ENCODE results near the gene TBC1D24.
"Not testable (repeated sequence)": the region's sequence is repeated elsewhere in the genome, so short reads cannot be mapped to it uniquely, and the experiment has no call there.

The TBC1D24 gene

GRCh38 chr16:2469399-2470233, 5.3 kb upstream of the TBC1D24 start:
- DNase-seq, result no peak

GRCh38 chr16:2470234-2470601, 4.7 kb upstream of the TBC1D24 start:
- no peak for DNase-seq

- no peak for DNase-seq
These were observed 4.3 kb upstream of the TBC1D24 start for GRCh38 chr16:2470603-2471015.

- DNase-seq, result no peak
These were observed 3.8 kb upstream of the TBC1D24 start, which contains the start of gene NTN3 for GRCh38 chr16:2471016-2471652. TSS of gene NTN3 (plus strand) at chr16:2471297. CDS start at chr16:2471702, 405 bp downstream.

- DNase-seq, result no peak
These were observed 3.1 kb upstream of the TBC1D24 start for GRCh38 chr16:2471653-2472487.

- DNase-seq, result no peak
These were observed 2.5 kb upstream of the TBC1D24 start for GRCh38 chr16:2472488-2472864.

- DNase-seq, result no peak
These were observed 2.0 kb upstream of the TBC1D24 start for GRCh38 chr16:2472885-2473445.

- DNase-seq, result no peak
These were observed 1.4 kb upstream of the TBC1D24 start for GRCh38 chr16:2473446-2473926.

GRCh38 chr16:2473999-2474876, 689 bp upstream of the TBC1D24 start:
- DNase-seq, result peak; percentile 54

GRCh38 chr16:2475413-2476344, 752 bp downstream of the TBC1D24 start:
- DNase-seq, result peak; percentile 30

- DNase-seq, result no peak
These were observed 1.4 kb downstream of the TBC1D24 start for GRCh38 chr16:2476345-2476720.

GRCh38 chr16:2476741-2477140, 1.8 kb downstream of the TBC1D24 start:
- no peak for DNase-seq

GRCh38 chr16:2477327-2477726, 2.4 kb downstream of the TBC1D24 start:
- no peak for DNase-seq

- DNase-seq, result no peak
These were observed 3.4 kb downstream of the TBC1D24 start for GRCh38 chr16:2478279-2478678.

- not testable (repeated sequence) for DNase-seq
These were observed 5.1 kb downstream of the TBC1D24 start for GRCh38 chr16:2479996-2480395.

GRCh38 chr16:2480948-2481347, 6.0 kb downstream of the TBC1D24 start:
- no peak for DNase-seq

- DNase-seq, result no peak
These were observed 6.7 kb downstream of the TBC1D24 start for GRCh38 chr16:2481676-2482075.

GRCh38 chr16:2482249-2482648, 7.3 kb downstream of the TBC1D24 start:
- no peak for DNase-seq

- DNase-seq, result no peak
These were observed 8.0 kb downstream of the TBC1D24 start for GRCh38 chr16:2482708-2483534.

All from stimulated activated CD4-positive, alpha-beta T cell treated with anti-CD3 and anti-CD28 coated beads, Interleukin-1b, Interleukin-23, amount 100 ng/mL, for 48 hours (primary cell).